Right lobe of liver (tissue), 4 donors: Measurements from ENCODE around the gene CYP4F3.

Source experiments
- POLR2A ChIP-seq: fragments of 450-650 bp; IDR thresholded peaks from one replicate; pipeline ENCODE4 v1.6.1; 2017; ENCODE audit warnings: antibody characterized with exemption, mild to moderate bottlenecking
- TF ChIP-seq, protein P1 (sequence below), 4 donors: fragments of 200-600 bp in 3 of 4; fragments of 450-650 bp in 1 of 4; IDR thresholded peaks; one replicate each; pipeline versions ENCODE4 v1.5.1 to v1.8.0; 2016 to 2022; ENCODE audit warnings: antibody characterized with exemption in 4 of 4, mild to moderate bottlenecking in 2 of 4
- donor health status: DM: no; HTN: no; CAD: no.
- donor health status: DM: no; HTN: no; CAD: no.
- donor health status: DM: no; HTN: yes; CAD: no.

- TF ChIP-seq, protein P1, sequence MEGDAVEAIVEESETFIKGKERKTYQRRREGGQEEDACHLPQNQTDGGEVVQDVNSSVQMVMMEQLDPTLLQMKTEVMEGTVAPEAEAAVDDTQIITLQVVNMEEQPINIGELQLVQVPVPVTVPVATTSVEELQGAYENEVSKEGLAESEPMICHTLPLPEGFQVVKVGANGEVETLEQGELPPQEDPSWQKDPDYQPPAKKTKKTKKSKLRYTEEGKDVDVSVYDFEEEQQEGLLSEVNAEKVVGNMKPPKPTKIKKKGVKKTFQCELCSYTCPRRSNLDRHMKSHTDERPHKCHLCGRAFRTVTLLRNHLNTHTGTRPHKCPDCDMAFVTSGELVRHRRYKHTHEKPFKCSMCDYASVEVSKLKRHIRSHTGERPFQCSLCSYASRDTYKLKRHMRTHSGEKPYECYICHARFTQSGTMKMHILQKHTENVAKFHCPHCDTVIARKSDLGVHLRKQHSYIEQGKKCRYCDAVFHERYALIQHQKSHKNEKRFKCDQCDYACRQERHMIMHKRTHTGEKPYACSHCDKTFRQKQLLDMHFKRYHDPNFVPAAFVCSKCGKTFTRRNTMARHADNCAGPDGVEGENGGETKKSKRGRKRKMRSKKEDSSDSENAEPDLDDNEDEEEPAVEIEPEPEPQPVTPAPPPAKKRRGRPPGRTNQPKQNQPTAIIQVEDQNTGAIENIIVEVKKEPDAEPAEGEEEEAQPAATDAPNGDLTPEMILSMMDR (IDR thresholded peaks at IDR 0.05) = no peak
- TF ChIP-seq POLR2A = no peak
Observed at GRCh38 chr19:15613338-15613737, 27.4 kb upstream of the CYP4F3 start.
